WI38 (cell line): ENCODE measurements around the gene SLC16A8.
"Not testable (repeated sequence)": the region's sequence is repeated elsewhere in the genome, so short reads cannot be mapped to it uniquely, and the experiment has no call there.

Experiments
- H3K4me3 ChIP-seq: 2 replicates; pipeline ENCODE4 v1.5.1; 2011; ENCODE audit warnings: low read depth, mild to moderate bottlenecking, control low read depth, low read length
- CTCF ChIP-seq: IDR thresholded peaks from 2 replicates; pipeline ENCODE4 v1.5.1; 2012; ENCODE audit warnings: low read depth, mild to moderate bottlenecking, control low read depth, low read length

The SLC16A8 gene

GRCh38 chr22:38043151-38044039, 40.6 kb downstream of the SLC16A8 start:
- H3K4me3 ChIP-seq, result no peak overlapping the region
- no peak for TF ChIP-seq CTCF

GRCh38 chr22:38042488-38042790, 41.5 kb downstream of the SLC16A8 start:
- no peak for TF ChIP-seq CTCF
- no peak overlapping the region for H3K4me3 ChIP-seq

GRCh38 chr22:38041760-38042487, 42.1 kb downstream of the SLC16A8 start:
- no peak for TF ChIP-seq CTCF

GRCh38 chr22:38040953-38041759, 42.8 kb downstream of the SLC16A8 start:
- H3K4me3 ChIP-seq, result no peak overlapping the region
- no peak for TF ChIP-seq CTCF

More at GRCh38 chr22:38041760-38042487, 42.1 kb downstream of the SLC16A8 start:
- H3K4me3 ChIP-seq, result no peak overlapping the region

GRCh38 chr22:38038890-38039812, 44.8 kb downstream of the SLC16A8 start:
- no peak overlapping the region for H3K4me3 ChIP-seq
- no peak for TF ChIP-seq CTCF

- no peak overlapping the region for H3K4me3 ChIP-seq
These were observed 45.6 kb downstream of the SLC16A8 start for GRCh38 chr22:38038426-38038825.

GRCh38 chr22:38037367-38038150, 46.4 kb downstream of the SLC16A8 start:
- not testable (repeated sequence) for H3K4me3 ChIP-seq

More at GRCh38 chr22:38038426-38038825, 45.6 kb downstream of the SLC16A8 start:
- no peak for TF ChIP-seq CTCF
